ENCODE measurements around the gene CLEC7A. TPM values are rescaled to one million over a fixed set of nuclear protein-coding genes. Genes with fewer than 3 reads are reported as not detected.

Gene CLEC7A
- total RNA-seq, 1 donor from 2014 or later = 0.68 TPM

- peak; percentile 90 for DNase-seq
Observed at GRCh38 chr12:10140001-10140400, 10.0 kb upstream of the CLEC7A start.

- DNase-seq = no peak
Observed at GRCh38 chr12:10136637-10137205, 6.7 kb upstream of the CLEC7A start.

- DNase-seq = no peak
Observed at GRCh38 chr12:10135126-10135525, 5.1 kb upstream of the CLEC7A start.

- no peak for DNase-seq
Observed at GRCh38 chr12:10132850-10133370, 2.9 kb upstream of the CLEC7A start.

GRCh38 chr12:10131111-10131690 is 1.2 kb upstream of the CLEC7A start:
- DNase-seq = no peak

- no peak for DNase-seq
Observed at GRCh38 chr12:10128687-10129086, 1.3 kb downstream of the CLEC7A start.

- DNase-seq = no peak
Observed at GRCh38 chr12:10126413-10126812, 3.6 kb downstream of the CLEC7A start.

GRCh38 chr12:10122689-10123088 is 7.3 kb downstream of the CLEC7A start:
- no peak for DNase-seq

- no peak for DNase-seq
Observed at GRCh38 chr12:10121278-10121677, 8.7 kb downstream of the CLEC7A start.

GRCh38 chr12:10119066-10119465 is 10.9 kb downstream of the CLEC7A start:
- no peak for DNase-seq

- no peak for DNase-seq
Observed at GRCh38 chr12:10115890-10116289, 14.1 kb downstream of the CLEC7A start.

GRCh38 chr12:10115311-10115710 is 14.7 kb downstream of the CLEC7A start:
- no peak for DNase-seq

GRCh38 chr12:10113920-10114319 is 16.1 kb downstream of the CLEC7A start:
- no peak for DNase-seq

GRCh38 chr12:10113075-10113474 is 16.9 kb downstream of the CLEC7A start:
- DNase-seq = no peak

GRCh38 chr12:10111451-10111850 is 18.5 kb downstream of the CLEC7A start:
- no peak for DNase-seq

- DNase-seq = no peak
Observed at GRCh38 chr12:10110256-10110844, 19.6 kb downstream of the CLEC7A start.

GRCh38 chr12:10102322-10102721 is 27.7 kb downstream of the CLEC7A start:
- no peak for DNase-seq

- no peak for DNase-seq
Observed at GRCh38 chr12:10101648-10102220, 28.3 kb downstream of the CLEC7A start.

GRCh38 chr12:10101042-10101579 is 28.9 kb downstream of the CLEC7A start:
- DNase-seq = no peak

- DNase-seq = peak; percentile 85
Observed at GRCh38 chr12:10098791-10099190, 31.2 kb downstream of the CLEC7A start, which contains the start of gene CLEC1A. Gene CLEC1A, minus strand, starts transcription at chr12:10098985. Its CDS starts 63 bp downstream, at chr12:10098922.

GRCh38 chr12:10097521-10097920 is 32.5 kb downstream of the CLEC7A start:
- peak; percentile 62 for DNase-seq

GRCh38 chr12:10095971-10096370 is 34.0 kb downstream of the CLEC7A start:
- no peak for DNase-seq

- DNase-seq = no peak
Observed at GRCh38 chr12:10094646-10095395, 35.2 kb downstream of the CLEC7A start.
